BLaER1 treated with 17β-estradiol and CSF1 and Interleukin-3, amounts not matched to agents 10 nM and 100 nM (cell line): ENCODE results near the gene SLC45A2.

Experiments
- H3K27ac ChIP-seq, 11 experiments: shearing (Covaris generic); formaldehyde crosslinking; 2 replicates each; pipeline ENCODE4 v1.8.1; 2022
- H3K27me3 ChIP-seq, 11 experiments: shearing (Covaris generic); formaldehyde crosslinking; 2 replicates each; pipeline ENCODE4 v1.8.1; 2022
- H3K36me3 ChIP-seq, 11 experiments: shearing (Covaris generic); formaldehyde crosslinking; 2 replicates each; pipeline ENCODE4 v1.8.1; 2022
- H3K4me1 ChIP-seq, 10 experiments: shearing (Covaris generic); formaldehyde crosslinking; 2 replicates each; pipeline ENCODE4 v1.8.1; 2022
- H3K4me2 ChIP-seq, 11 experiments: shearing (Covaris generic); formaldehyde crosslinking; 2 replicates each; pipeline ENCODE4 v1.8.1; 2022
- H3K4me3 ChIP-seq, 10 experiments: shearing (Covaris generic); formaldehyde crosslinking; 2 replicates each; pipeline ENCODE4 v1.8.1; 2022
- H3K9ac ChIP-seq, 11 experiments: shearing (Covaris generic); formaldehyde crosslinking; 2 replicates each; pipeline ENCODE4 v1.8.1; 2022
- H3K9me3 ChIP-seq, 11 experiments: shearing (Covaris generic); formaldehyde crosslinking; replicated peaks in 1 of 11; 2 replicates each; pipeline ENCODE4 v1.8.1; 2022
- H4K20me1 ChIP-seq, 11 experiments: shearing (Covaris generic); formaldehyde crosslinking; 2 replicates each; pipeline ENCODE4 v1.8.1; 2022
- Cebpa-rat ChIP-seq, 11 experiments: shearing (Covaris generic); IDR thresholded peaks; 2 replicates each; pipeline ENCODE4 v1.8.1; 2022

SLC45A2 gene

DNA sequence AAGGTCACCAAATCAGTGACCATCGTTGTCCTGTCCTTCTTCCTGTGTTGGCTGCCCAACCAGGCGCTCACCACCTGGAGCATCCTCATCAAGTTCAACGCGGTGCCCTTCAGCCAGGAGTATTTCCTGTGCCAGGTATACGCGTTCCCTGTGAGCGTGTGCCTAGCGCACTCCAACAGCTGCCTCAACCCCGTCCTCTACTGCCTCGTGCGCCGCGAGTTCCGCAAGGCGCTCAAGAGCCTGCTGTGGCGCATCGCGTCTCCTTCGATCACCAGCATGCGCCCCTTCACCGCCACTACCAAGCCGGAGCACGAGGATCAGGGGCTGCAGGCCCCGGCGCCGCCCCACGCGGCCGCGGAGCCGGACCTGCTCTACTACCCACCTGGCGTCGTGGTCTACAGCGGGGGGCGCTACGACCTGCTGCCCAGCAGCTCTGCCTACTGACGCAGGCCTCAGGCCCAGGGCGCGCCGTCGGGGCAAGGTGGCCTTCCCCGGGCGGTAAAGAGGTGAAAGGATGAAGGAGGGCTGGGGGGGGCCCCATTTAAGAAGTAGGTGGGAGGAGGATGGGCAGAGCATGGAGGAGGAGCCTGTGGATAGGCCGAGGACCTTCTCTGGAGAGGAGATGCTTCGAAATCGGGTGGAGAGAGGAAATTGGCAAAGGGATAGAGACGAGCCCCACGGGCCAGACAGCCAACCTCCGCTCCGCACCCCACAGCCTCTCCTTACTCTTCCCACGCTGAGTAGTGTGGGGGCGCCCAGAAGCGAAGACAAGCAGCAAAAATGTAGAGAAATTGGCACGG is 46.6 kb downstream of the SLC45A2 start:
- H3K4me3 ChIP-seq, result no peak overlapping the region
- peaks cover 19 to 32% (median 24%) of the 10 kb centered on the region in 11 experiments for H3K9me3 ChIP-seq
- no peak overlapping the region for H3K4me2 ChIP-seq
- TF ChIP-seq Cebpa-rat (IDR thresholded peaks at IDR 0.05), result no peak
- H3K36me3 ChIP-seq, result no peaks in the 10 kb centered on the region
- H3K9ac ChIP-seq, result no peak overlapping the region
- no peaks in the 10 kb centered on the region for H4K20me1 ChIP-seq
- H3K4me1 ChIP-seq, result peaks cover 0 to 51% (median 3%) of the 10 kb centered on the region in 10 experiments; a peak in 9 of 20 replicates
- peaks cover 11 to 23% (median 18%) of the 10 kb centered on the region in 11 experiments; a peak in 21 of 22 replicates for H3K27me3 ChIP-seq
- H3K27ac ChIP-seq, result no peak overlapping the region

DNA sequence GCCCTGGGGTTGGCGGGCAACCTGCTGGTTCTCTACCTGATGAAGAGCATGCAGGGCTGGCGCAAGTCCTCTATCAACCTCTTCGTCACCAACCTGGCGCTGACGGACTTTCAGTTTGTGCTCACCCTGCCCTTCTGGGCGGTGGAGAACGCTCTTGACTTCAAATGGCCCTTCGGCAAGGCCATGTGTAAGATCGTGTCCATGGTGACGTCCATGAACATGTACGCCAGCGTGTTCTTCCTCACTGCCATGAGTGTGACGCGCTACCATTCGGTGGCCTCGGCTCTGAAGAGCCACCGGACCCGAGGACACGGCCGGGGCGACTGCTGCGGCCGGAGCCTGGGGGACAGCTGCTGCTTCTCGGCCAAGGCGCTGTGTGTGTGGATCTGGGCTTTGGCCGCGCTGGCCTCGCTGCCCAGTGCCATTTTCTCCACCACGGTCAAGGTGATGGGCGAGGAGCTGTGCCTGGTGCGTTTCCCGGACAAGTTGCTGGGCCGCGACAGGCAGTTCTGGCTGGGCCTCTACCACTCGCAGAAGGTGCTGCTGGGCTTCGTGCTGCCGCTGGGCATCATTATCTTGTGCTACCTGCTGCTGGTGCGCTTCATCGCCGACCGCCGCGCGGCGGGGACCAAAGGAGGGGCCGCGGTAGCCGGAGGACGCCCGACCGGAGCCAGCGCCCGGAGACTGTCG is 47.3 kb downstream of the SLC45A2 start:
- Histone ChIP-seq H4K20me1 (no peaks in the 10 kb centered on the region), H3K4me3 (no peak overlapping the region), H3K9me3 (peaks cover 19 to 32% (median 24%) of the 10 kb centered on the region in 11 experiments), H3K27me3 (peaks cover 11 to 23% (median 18%) of the 10 kb centered on the region in 11 experiments; a peak in 21 of 22 replicates), H3K27ac (no peak overlapping the region), H3K36me3 (no peaks in the 10 kb centered on the region), H3K9ac (no peak overlapping the region), H3K4me1 (peaks cover 0 to 51% (median 3%) of the 10 kb centered on the region in 10 experiments; a peak in 9 of 20 replicates), H3K4me2 (no peak overlapping the region)
- no peak for TF ChIP-seq Cebpa-rat (IDR thresholded peaks at IDR 0.05)

DNA sequence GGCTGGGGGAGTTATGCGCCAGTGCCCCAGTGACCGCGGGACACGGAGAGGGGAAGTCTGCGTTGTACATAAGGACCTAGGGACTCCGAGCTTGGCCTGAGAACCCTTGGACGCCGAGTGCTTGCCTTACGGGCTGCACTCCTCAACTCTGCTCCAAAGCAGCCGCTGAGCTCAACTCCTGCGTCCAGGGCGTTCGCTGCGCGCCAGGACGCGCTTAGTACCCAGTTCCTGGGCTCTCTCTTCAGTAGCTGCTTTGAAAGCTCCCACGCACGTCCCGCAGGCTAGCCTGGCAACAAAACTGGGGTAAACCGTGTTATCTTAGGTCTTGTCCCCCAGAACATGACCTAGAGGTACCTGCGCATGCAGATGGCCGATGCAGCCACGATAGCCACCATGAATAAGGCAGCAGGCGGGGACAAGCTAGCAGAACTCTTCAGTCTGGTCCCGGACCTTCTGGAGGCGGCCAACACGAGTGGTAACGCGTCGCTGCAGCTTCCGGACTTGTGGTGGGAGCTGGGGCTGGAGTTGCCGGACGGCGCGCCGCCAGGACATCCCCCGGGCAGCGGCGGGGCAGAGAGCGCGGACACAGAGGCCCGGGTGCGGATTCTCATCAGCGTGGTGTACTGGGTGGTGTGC is 48.0 kb downstream of the SLC45A2 start, which contains the start of gene RXFP3:
Gene RXFP3 (plus strand): TSS at position 6 of the 636 bp plus-strand sequence. CDS start 355 bp downstream, at position 361.
- Histone ChIP-seq H3K27ac (no peak within 1 kb of the TSS), H3K9ac (no peak within 1 kb of the TSS), H4K20me1 (no peaks in the 10 kb centered on the region), H3K9me3 (peaks cover 19 to 32% (median 24%) of the 10 kb centered on the region in 11 experiments), H3K4me2 (peak within 1 kb of the TSS in 2 of 11 experiments; percentile 9 to 21; a peak in 2 of 22 replicates), H3K4me1 (peaks cover 0 to 50% (median 3%) of the 10 kb centered on the region in 10 experiments; a peak in 9 of 20 replicates), H3K27me3 (peaks cover 11 to 23% (median 18%) of the 10 kb centered on the region in 11 experiments; a peak in 21 of 22 replicates), H3K36me3 (no peaks in the 10 kb centered on the region), H3K4me3 (no peak within 1 kb of the TSS)
- no peak for TF ChIP-seq Cebpa-rat (IDR thresholded peaks at IDR 0.05)

DNA sequence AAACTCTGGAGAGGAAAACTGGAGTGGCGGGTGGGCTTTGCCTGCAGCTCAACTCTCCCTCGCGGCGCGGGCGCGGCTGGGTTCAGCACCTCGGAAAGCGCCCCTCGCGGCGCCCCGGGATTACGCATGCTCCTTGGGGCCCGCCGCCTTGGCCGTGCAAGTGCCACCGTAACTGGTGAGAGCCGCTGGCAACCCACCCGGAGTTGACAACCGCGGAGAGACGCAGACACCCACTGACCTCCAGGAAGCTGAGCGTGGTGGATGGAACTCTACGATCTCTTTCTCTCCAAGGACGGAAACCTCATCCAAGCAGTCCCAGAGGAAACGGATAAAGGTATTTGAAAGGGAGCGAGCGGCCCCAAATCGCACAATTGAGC is 48.5 kb downstream of the SLC45A2 start:
- Histone ChIP-seq H3K9me3 (peaks cover 19 to 32% (median 24%) of the 10 kb centered on the region in 11 experiments), H3K9ac (no peak overlapping the region), H3K4me2 (peak overlapping the region in 2 of 11 experiments; percentile 9 to 21; a peak in 2 of 22 replicates), H3K4me3 (no peak overlapping the region), H4K20me1 (no peaks in the 10 kb centered on the region), H3K27me3 (peaks cover 11 to 23% (median 18%) of the 10 kb centered on the region in 11 experiments; a peak in 21 of 22 replicates), H3K4me1 (peaks cover 0 to 45% (median 3%) of the 10 kb centered on the region in 10 experiments; a peak in 9 of 20 replicates), H3K27ac (no peak overlapping the region), H3K36me3 (no peaks in the 10 kb centered on the region)
- TF ChIP-seq Cebpa-rat (IDR thresholded peaks at IDR 0.05), result no peak

DNA sequence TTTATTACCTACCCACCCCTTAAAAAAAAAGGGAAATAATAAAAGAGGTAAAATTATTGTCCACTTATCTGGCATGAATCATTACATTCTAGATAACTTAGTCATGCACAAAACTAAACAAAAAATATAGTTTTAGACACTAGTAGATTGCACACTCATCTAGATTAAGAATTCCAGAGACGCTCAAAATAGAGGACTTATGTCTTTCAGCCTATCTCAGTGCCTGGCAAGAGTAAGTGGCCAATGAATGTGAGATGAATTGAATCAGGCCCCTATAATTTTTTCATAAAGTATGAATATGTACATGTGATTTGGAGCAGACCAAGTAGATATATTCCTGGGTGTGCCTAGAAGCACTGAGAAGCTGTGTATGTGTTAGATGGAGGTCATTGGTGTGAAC is 50.3 kb downstream of the SLC45A2 start:
- peak overlapping the region in 4 of 11 experiments; percentile 6 to 36 (median 20); a peak in 4 of 22 replicates for H3K27ac ChIP-seq
- H3K36me3 ChIP-seq, result no peaks in the 10 kb centered on the region
- H3K9ac ChIP-seq, result no peak overlapping the region
- H3K4me1 ChIP-seq, result peaks cover 0 to 27% (median 3%) of the 10 kb centered on the region in 10 experiments; a peak in 9 of 20 replicates
- H3K4me3 ChIP-seq, result no peak overlapping the region
- H4K20me1 ChIP-seq, result no peaks in the 10 kb centered on the region
- H3K9me3 ChIP-seq, result peaks cover 19 to 32% (median 24%) of the 10 kb centered on the region in 11 experiments
- peaks cover 11 to 23% (median 18%) of the 10 kb centered on the region in 11 experiments; a peak in 21 of 22 replicates for H3K27me3 ChIP-seq
- TF ChIP-seq Cebpa-rat (IDR thresholded peaks at IDR 0.05), result no peak
- H3K4me2 ChIP-seq, result peak overlapping the region in 4 of 11 experiments; percentile 24 to 69 (median 43); a peak in 5 of 22 replicates

DNA sequence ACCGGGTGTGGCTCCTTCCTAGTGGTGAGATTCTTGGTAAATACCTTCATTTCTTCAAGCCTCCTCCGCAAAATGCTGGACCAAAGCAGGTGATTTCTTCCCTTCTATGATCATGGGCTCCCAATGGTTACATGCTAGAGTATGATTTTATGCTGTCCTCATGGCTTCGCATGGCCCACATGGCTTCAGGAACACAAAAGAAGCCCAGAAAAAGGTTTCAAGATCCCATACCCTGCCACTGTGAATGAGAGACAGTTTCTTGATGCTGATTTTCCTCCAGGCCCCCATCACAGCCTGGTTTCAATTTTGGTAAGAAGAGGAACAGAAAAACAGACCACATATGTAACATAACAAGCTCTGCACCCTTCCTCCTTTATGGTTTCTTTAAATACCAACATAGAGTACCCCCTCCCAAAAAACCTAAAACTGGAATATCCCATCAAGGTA is 50.7 kb downstream of the SLC45A2 start:
- H3K9me3 ChIP-seq, result peaks cover 19 to 31% (median 24%) of the 10 kb centered on the region in 11 experiments
- no peaks in the 10 kb centered on the region for H3K36me3 ChIP-seq
- H3K27ac ChIP-seq, result peak overlapping the region in 4 of 11 experiments; percentile 1 to 44 (median 21); a peak in 7 of 22 replicates
- no peak for TF ChIP-seq Cebpa-rat (IDR thresholded peaks at IDR 0.05)
- H3K4me1 ChIP-seq, result peaks cover 0 to 22% (median 3%) of the 10 kb centered on the region in 10 experiments; a peak in 9 of 20 replicates
- H4K20me1 ChIP-seq, result no peaks in the 10 kb centered on the region
- peak overlapping the region in 5 of 11 experiments; percentile 1 to 69 (median 31); a peak in 8 of 22 replicates for H3K4me2 ChIP-seq
- no peak overlapping the region for H3K9ac ChIP-seq
- H3K4me3 ChIP-seq, result no peak overlapping the region
- H3K27me3 ChIP-seq, result peaks cover 11 to 23% (median 18%) of the 10 kb centered on the region in 11 experiments; a peak in 21 of 22 replicates

DNA sequence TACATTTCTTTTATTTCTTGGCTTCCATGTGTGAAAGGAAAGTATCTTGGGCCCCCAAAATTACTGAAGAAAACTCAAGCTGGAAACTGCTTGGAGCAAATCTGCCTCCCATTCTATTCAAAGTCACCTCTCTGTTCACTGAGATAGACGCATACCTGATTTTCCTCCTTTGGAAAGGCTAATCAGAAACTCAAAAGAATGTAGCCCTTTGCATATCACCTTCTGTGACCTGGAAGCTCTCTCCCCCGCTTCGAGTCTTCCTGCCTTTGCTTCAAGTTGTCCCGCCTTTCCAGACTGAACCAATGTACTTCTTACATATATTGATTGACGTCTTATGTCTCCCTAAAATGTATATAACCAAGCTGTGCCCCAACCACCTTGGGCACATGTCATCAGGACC is 53.4 kb downstream of the SLC45A2 start:
- Histone ChIP-seq H3K9ac (no peak overlapping the region), H3K4me3 (no peak overlapping the region), H3K27ac (no peak overlapping the region), H3K4me2 (no peak overlapping the region), H3K36me3 (no peaks in the 10 kb centered on the region), H3K27me3 (peaks cover 6 to 11% (median 9%) of the 10 kb centered on the region in 11 experiments; a peak in 21 of 22 replicates), H3K4me1 (peaks cover 0 to 20% (median 5%) of the 10 kb centered on the region in 10 experiments; a peak in 9 of 20 replicates), H4K20me1 (no peaks in the 10 kb centered on the region), H3K9me3 (peaks cover under 1 to 5% (median 3%) of the 10 kb centered on the region in 11 experiments; a peak in 20 of 22 replicates)
- no peak for TF ChIP-seq Cebpa-rat (IDR thresholded peaks at IDR 0.05)

DNA sequence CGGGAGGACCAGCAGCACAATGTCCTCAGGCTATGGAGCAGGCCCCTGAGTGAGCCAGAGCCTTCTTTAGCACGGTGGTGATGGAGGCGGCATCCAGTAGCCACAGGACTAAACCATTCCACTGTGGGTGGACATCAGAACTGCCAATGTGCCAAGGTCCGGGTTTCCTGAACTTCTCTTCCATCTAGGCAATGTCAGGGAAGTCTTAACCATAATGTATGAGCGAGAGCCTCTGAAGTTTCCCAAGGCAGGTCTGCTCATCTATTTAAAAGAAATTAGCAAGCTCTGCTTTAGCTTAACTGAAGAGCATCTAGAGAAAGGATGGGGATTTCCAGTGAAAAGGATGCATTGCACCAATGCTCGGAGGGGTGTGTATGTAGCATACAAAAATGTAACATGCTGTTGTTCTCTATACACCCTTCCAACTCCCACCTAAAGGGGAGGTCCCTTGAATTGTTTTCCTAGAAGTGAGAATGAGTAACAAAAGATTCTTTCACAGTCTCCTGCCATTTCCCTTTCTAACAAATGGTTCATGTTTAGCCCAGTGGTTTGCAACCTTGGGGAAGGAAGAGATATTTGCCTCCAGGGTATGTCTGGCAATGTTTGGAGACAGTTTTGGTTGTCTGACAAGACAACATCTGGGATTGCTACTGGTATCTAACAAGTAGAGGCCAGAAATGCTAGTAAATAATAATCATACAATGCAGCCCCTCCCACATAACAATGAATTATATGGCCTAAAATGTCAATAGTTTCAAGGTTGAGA is 54.4 kb downstream of the SLC45A2 start:
- H4K20me1 ChIP-seq, result no peaks in the 10 kb centered on the region
- no peak overlapping the region for H3K4me3 ChIP-seq
- no peaks in the 10 kb centered on the region for H3K36me3 ChIP-seq
- no peak overlapping the region for H3K4me2 ChIP-seq
- TF ChIP-seq Cebpa-rat (IDR thresholded peaks at IDR 0.05), result no peak
- H3K9me3 ChIP-seq, result no peaks in the 10 kb centered on the region
- no peak overlapping the region for H3K27ac ChIP-seq
- peaks cover 0 to 20% (median 5%) of the 10 kb centered on the region in 10 experiments; a peak in 9 of 20 replicates for H3K4me1 ChIP-seq
- H3K9ac ChIP-seq, result no peak overlapping the region
- H3K27me3 ChIP-seq, result peaks cover 0 to under 1% (median 0%) of the 10 kb centered on the region in 11 experiments; a peak in 4 of 22 replicates
